C4-2B (cell line): ENCODE measurements around the gene WIZ.

Experiments used
- H3K27ac ChIP-seq: fragments of 450-650 bp; 2 replicates; pipeline ENCODE4 v1.5.1; 2017
- ZFX ChIP-seq: fragments of 450-650 bp; IDR thresholded peaks from 2 replicates; pipeline ENCODE4 v1.6.1; 2017
- TF ChIP-seq, protein P1 (sequence below): fragments of 450-650 bp; conservative IDR thresholded peaks from 2 replicates; pipeline ENCODE4 v1.5.1; 2017; ENCODE audit warnings: mild to moderate bottlenecking

Gene WIZ

DNA sequence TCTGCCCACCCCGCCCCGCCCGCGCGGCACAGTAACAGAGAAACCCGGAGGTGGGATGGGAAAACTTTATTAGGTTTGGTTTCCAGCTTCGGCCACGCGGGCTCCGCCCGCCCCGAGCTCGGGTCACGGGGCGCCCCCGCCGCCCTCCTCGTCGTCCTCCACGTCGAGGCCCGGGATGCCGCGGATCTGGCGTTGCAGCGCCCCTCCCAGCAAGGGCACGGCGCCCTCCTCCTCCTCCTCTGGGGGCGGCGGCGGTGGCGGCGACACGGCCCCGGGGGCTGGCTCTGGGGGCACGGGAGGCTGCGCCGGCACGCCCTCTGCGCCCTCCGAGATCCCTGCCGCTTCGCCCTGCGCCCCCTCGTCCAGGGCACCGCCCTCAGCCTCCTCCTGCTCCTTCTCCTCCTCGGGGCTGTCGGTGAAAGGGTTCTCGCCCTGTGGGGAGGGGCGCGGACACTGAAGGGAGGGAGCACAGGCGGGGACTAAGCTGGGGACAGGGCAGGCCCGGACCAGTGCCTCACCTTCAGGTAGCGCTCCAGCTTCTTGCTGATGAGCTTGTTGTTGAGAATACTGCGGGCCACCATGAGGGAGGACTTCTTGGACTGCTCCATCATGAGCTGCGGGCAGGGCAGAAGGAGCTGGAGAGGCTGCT is 69.6 kb downstream of the WIZ start:
- TF ChIP-seq, protein P1, sequence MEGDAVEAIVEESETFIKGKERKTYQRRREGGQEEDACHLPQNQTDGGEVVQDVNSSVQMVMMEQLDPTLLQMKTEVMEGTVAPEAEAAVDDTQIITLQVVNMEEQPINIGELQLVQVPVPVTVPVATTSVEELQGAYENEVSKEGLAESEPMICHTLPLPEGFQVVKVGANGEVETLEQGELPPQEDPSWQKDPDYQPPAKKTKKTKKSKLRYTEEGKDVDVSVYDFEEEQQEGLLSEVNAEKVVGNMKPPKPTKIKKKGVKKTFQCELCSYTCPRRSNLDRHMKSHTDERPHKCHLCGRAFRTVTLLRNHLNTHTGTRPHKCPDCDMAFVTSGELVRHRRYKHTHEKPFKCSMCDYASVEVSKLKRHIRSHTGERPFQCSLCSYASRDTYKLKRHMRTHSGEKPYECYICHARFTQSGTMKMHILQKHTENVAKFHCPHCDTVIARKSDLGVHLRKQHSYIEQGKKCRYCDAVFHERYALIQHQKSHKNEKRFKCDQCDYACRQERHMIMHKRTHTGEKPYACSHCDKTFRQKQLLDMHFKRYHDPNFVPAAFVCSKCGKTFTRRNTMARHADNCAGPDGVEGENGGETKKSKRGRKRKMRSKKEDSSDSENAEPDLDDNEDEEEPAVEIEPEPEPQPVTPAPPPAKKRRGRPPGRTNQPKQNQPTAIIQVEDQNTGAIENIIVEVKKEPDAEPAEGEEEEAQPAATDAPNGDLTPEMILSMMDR: no peak
- TF ChIP-seq ZFX: no peak
- peak overlapping the region; percentile 99 for H3K27ac ChIP-seq

DNA sequence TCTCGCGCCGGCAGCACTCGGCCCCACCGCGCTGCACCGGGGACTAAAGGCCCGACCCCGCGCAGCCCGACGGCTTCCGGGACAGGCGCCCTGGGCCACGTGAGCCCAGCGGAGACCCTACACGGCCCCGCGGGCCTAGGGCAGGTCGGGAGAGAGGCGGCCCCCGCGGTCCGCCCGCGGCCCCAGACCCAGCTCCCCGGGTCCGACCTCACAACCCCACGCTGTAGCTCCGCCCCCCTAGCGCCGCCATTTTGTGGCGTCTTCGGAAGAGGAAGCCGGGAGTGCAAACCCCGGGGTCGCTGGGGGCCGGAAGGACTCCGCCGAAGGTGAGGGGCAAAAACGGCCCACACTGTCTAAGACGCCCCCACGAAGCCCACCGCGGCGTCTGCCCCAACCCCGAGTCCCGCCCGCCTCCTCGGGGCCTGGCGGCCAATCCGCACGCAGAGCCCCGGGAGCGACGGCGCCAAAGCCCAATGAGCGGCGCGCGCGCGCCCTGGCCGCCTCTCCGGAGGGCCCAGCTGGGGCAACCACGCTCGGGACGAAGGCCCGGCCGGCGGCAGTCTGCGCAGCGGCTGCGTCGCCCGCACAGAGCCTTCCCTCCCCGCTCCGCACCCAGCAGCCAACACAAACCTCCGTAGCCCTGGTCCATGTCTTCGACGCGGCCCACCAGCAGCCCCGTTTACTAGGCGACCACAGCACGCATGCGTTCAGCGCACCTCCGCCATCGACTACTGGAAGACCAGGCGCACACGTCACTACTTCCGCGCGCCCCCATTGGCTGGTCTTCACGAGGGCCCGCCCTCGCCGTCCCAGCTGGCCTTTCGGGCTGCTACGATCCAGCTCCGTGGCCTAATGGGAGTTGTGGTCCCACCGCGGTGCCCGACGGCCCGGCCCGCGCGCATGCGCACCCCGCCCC is 70.4 kb downstream of the WIZ start, which contains the start of gene AKAP8:
Gene AKAP8 (minus strand): TSS at position 705 of the 916 bp plus-strand sequence. CDS start 56 bp downstream, at position 649.
- H3K27ac ChIP-seq: peak within 1 kb of the TSS; percentile 99
- peak; percentile 79; the same call in 1 of the 2 replicates for TF ChIP-seq ZFX
- TF ChIP-seq, protein P1: no peak

DNA sequence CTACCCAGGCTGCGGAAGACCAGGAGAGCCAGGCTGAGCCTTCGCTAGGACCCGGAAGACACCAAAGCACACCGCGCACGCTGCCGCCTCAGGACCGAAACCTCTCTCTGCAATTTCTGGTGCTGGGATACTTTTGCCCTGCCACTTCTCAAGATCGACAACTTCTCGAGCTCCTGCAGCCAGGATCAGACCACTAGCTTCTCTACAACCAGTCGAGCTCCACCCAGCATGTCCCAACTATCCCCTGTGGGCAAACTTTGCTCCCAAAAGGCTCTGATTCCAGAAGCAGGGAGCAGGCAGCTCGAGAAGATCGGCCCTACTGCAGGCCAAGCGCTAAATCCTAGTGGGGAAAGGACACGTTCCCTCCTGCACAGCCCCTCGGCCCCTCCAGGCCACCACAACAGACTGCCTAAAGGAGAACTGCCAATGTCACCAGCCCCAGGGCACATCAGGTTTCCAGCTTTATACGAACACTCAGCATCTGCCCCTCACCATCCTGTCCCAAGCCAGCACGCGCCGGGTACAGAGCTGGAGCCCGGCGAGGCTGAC is 71.1 kb downstream of the WIZ start:
- no peak for TF ChIP-seq ZFX
- TF ChIP-seq, protein P1: no peak

DNA sequence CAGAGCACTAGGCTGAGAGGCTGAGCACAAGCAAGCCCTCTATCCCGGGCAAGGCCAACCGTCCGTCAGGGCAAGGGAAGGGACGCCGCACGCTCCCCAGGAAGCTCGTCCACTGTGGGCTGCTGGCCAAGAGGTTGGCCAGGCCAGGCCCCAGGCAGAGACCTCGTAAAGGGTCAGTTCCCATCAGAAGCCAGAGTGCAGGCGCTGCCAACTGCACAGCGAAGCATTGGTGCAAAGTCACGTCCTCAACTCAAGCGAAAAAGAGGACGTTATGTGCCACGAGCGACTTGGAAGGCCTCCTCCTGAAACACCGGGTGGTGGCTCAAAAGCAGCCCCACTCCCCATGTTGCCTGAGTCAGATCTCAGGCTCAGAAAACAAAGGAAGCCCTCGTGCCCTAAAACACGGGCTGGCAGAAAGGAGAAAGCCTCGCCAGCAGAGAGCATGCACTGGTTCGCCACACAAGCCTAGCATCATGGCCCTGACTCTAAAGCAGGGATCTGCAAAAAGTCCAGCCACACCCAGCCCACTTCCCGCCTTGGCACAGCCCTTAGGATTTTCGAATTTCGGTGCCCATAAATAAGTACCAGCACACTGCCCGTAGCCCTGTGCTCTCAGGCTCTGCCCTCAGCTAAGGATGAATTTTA is 74.8 kb downstream of the WIZ start:
- peak overlapping the region; percentile 48 for H3K27ac ChIP-seq
- no peak for TF ChIP-seq ZFX
- TF ChIP-seq, protein P1: no peak

More for the DNA sequence above, 71.1 kb downstream of the WIZ start:
- H3K27ac ChIP-seq: peak overlapping the region; percentile 99

DNA sequence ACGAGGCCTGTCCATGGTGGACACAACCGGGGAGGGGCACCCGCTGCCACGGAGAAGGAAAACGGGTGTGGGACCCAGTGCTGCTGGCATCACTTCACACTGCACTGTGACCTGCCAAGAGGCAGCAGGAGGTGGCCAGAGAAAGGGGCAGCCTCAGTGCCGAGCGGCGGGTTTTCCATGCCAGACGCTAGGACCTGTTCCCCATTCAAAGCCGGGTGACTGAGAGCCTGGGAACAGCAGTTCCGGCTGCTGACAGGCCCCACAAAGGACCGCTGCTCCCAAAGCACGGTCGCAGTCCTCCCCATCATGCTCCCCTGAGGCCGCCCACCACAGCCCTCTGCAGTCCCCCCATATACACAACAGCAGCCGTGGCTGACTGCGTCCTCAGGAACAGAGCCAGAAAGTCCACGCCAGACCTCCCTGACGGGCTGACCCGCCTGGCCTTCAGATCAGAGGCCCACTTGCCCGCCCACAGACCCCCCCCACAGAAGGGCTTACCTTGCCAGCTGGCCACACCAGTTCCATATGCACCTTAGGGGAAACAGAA is 75.6 kb downstream of the WIZ start:
- H3K27ac ChIP-seq: peak overlapping the region; percentile 48
- TF ChIP-seq, protein P1: no peak
- no peak for TF ChIP-seq ZFX

DNA sequence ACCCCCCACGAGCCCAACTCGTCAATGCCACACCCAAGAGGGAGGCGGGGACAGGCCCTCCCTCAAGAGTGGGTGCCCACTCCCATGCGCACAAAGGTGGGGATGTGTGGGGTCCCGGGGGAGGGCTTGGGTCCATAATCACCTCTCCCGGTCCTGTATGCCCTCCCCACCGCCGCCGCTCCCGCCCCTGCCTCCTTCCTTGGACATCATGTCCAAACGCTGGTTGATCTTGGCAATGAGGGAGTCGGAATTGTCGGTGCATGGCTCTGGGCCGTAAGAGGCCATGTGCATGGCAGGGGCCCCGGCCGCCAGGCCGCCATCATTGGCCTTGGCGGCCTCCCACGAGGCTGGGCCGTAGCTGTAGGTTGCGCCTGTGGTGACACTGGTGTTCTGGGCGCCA is 76.1 kb downstream of the WIZ start:
- no peak for TF ChIP-seq ZFX
- TF ChIP-seq, protein P1: no peak
- H3K27ac ChIP-seq: no peak overlapping the region
